ENCODE results near the gene FAM163A.

- TF ChIP-seq REST (IDR thresholded peaks at IDR 0.05; ENCODE audit: borderline replicate concordance) (no peak), REST (CRISPR knock-in tag; IDR thresholded peaks at IDR 0.05; ENCODE audit: low read depth) (no peak), ZNF511 (CRISPR knock-in tag; IDR thresholded peaks at IDR 0.05) (no peak), BHLHE40 (IDR thresholded peaks at IDR 0.05; ENCODE audit: low read length) (no peak), RAD21 (CRISPR knock-in tag; conservative IDR thresholded peaks at IDR 0.05 in 1 of 2, IDR thresholded peaks at IDR 0.05 in 1 of 2) (no peak), RFX1 (IDR thresholded peaks at IDR 0.05) (no peak), CTCF (IDR thresholded peaks at IDR 0.05 in 2 of 3, conservative IDR thresholded peaks at IDR 0.05 in 1 of 3; ENCODE audit: insufficient read depth in 2 of 3, low read depth in 1 of 3, low read length in 3 of 3) (no peak), PPARD (CRISPR knock-in tag; IDR thresholded peaks at IDR 0.05) (no peak), ELF4 (CRISPR knock-in tag; IDR thresholded peaks at IDR 0.05) (no peak), YBX1 (IDR thresholded peaks at IDR 0.05) (no peak), KAT8 (IDR thresholded peaks at IDR 0.05; ENCODE audit: low read depth) (no peak), POLR2AphosphoS5 (IDR thresholded peaks at IDR 0.05; ENCODE audit: control insufficient read depth, insufficient read depth, low read depth, low read length) (no peak)
Measured at GRCh38 chr1:179709841-179710329, 33.2 kb upstream of the FAM163A start.
